BLaER1 treated with 17β-estradiol and CSF1 and Interleukin-3, amounts not matched to agents 10 nM and 100 nM (cell line): ENCODE results near the gene CD81.
A peak's percentile ranks its signal among the peaks of the same experiment; 100 is the strongest.

ENCODE experiments used
- H3K27ac ChIP-seq, 11 experiments: shearing (Covaris generic); formaldehyde crosslinking; 2 replicates each; pipeline ENCODE4 v1.8.1; 2022
- H3K27me3 ChIP-seq, 11 experiments: shearing (Covaris generic); formaldehyde crosslinking; 2 replicates each; pipeline ENCODE4 v1.8.1; 2022
- H3K36me3 ChIP-seq, 11 experiments: shearing (Covaris generic); formaldehyde crosslinking; 2 replicates each; pipeline ENCODE4 v1.8.1; 2022
- H3K4me1 ChIP-seq, 10 experiments: shearing (Covaris generic); formaldehyde crosslinking; 2 replicates each; pipeline ENCODE4 v1.8.1; 2022
- H3K4me2 ChIP-seq, 11 experiments: shearing (Covaris generic); formaldehyde crosslinking; 2 replicates each; pipeline ENCODE4 v1.8.1; 2022
- H3K4me3 ChIP-seq, 10 experiments: shearing (Covaris generic); formaldehyde crosslinking; 2 replicates each; pipeline ENCODE4 v1.8.1; 2022
- H3K9ac ChIP-seq, 11 experiments: shearing (Covaris generic); formaldehyde crosslinking; 2 replicates each; pipeline ENCODE4 v1.8.1; 2022
- H3K9me3 ChIP-seq, 11 experiments: shearing (Covaris generic); formaldehyde crosslinking; replicated peaks in 1 of 11; 2 replicates each; pipeline ENCODE4 v1.8.1; 2022
- H4K20me1 ChIP-seq, 11 experiments: shearing (Covaris generic); formaldehyde crosslinking; 2 replicates each; pipeline ENCODE4 v1.8.1; 2022
- Cebpa-rat ChIP-seq, 11 experiments: shearing (Covaris generic); IDR thresholded peaks; 2 replicates each; pipeline ENCODE4 v1.8.1; 2022

Gene CD81

DNA sequence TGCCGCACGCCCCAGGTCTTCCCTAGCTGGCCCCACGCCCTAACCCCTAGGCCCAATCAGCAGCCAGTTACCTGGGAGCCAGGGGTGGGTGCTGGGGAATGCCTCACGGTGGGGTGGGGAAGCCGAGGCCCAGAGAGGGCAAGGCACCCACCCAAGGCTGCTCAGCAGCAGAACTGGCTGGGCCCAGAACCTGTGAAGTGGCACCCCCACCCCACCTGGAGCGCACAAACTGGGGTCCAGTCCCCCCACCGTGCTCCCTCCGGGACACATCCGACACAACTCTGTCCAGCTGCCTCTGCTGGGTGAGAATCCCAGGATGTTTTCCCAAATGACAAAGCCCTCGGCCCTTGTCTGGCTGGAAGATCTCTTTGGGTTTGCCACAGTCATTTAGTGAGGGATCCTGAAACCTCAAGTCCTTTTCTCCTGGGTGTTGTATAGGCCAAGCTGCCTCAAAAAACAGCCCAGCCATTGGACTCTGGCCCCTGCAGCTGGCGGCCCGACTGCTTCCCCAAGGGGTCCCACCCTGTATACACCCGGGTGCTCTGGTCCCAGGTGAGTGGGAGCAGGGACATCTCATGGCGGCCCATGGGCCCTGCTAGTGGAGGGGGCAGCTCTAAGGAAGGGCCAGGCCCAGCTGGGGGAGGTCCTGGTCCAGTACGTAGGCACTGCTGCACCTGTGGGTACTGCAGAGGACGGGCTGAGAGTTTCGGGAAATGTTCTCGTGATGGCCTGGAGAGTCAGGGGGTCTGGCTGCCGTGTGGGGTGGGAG is 44.3 kb downstream of the CD81 start:
- Histone ChIP-seq H3K9me3 (no peaks in the 10 kb centered on the region), H3K9ac (no peak overlapping the region), H3K4me1 (peaks cover 8 to 50% (median 33%) of the 10 kb centered on the region in 10 experiments; a peak in 16 of 20 replicates), H3K36me3 (no peaks in the 10 kb centered on the region), H3K27ac (no peak overlapping the region), H4K20me1 (peaks cover 0 to 9% (median 0%) of the 10 kb centered on the region in 11 experiments; a peak in 5 of 22 replicates), H3K4me2 (no peak overlapping the region), H3K4me3 (no peak overlapping the region), H3K27me3 (peaks cover 0 to 9% (median 0%) of the 10 kb centered on the region in 11 experiments; a peak in 2 of 22 replicates)
- no peak for TF ChIP-seq Cebpa-rat (IDR thresholded peaks at IDR 0.05)

DNA sequence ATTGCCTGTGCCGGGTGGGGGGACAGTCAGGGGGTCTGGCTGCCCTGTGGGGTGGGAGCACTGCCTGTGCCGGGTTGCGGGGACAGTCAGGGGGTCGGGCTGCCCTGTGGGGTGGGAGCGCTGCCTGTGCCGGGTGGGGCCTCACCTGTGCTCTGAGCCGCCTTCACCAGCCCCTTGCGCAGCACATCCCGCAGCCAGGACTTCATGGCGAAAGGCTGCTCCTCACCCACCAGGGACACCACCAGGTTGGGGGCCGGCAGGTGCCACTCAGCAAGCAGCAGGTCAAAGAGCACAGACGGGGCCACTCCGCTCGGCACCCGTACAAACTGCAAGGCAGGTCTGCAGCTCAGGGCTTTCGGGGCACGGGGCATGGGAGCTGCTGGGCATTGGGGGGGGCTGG is 44.9 kb downstream of the CD81 start:
- Histone ChIP-seq H4K20me1 (peaks cover 0 to 9% (median 0%) of the 10 kb centered on the region in 11 experiments; a peak in 6 of 22 replicates), H3K9ac (no peak overlapping the region), H3K36me3 (no peaks in the 10 kb centered on the region), H3K27me3 (peaks cover 0 to 9% (median 0%) of the 10 kb centered on the region in 11 experiments; a peak in 2 of 22 replicates), H3K4me2 (no peak overlapping the region), H3K9me3 (no peaks in the 10 kb centered on the region), H3K4me1 (peaks cover 8 to 45% (median 27%) of the 10 kb centered on the region in 10 experiments; a peak in 16 of 20 replicates), H3K4me3 (no peak overlapping the region), H3K27ac (no peak overlapping the region)
- no peak for TF ChIP-seq Cebpa-rat (IDR thresholded peaks at IDR 0.05)

DNA sequence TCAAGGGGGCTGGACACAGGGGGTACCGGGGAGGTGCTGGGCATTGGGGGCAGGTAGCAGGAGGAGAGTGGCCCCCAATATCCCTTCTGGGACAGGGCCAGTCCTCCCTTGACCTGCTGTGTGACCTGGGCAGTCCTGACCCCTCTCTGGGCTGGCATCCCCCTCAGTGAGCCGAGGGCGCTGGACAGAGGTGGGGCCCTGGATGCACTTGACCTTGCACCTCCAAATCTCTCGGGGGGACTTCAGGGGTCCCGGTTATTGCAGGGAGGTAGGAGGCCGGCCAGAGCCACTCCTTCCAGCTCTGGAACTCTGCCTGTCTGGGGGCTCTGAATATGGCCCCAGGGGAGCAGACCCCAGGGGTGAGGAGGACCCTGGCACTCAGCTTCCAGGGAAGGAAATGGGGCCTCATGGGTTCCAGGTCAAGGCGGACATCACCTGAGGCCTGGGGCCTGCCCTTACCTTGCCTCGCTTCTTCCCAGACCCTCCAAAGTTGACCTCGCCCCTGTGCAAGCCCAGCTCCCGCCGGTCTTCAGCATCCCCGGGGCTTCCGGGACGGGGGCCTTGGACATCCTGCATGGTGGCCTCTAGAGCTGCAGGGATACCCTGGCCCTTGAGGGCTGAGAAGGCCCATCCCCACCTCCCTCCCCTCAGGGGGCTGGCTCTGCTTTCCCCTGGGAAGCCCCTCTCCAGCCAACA is 45.5 kb downstream of the CD81 start:
- peaks cover 8 to 40% (median 22%) of the 10 kb centered on the region in 10 experiments; a peak in 16 of 20 replicates for H3K4me1 ChIP-seq
- H3K36me3 ChIP-seq, result no peaks in the 10 kb centered on the region
- peaks cover 0 to 9% (median 0%) of the 10 kb centered on the region in 11 experiments; a peak in 2 of 22 replicates for H3K27me3 ChIP-seq
- H3K27ac ChIP-seq, result no peak overlapping the region
- H3K4me2 ChIP-seq, result peak overlapping the region in 3 of 11 experiments; percentile 27 to 50 (median 29); a peak in 4 of 22 replicates
- no peaks in the 10 kb centered on the region for H3K9me3 ChIP-seq
- no peak overlapping the region for H3K4me3 ChIP-seq
- no peak for TF ChIP-seq Cebpa-rat (IDR thresholded peaks at IDR 0.05)
- peaks cover 0 to 13% (median 0%) of the 10 kb centered on the region in 11 experiments; a peak in 6 of 22 replicates for H4K20me1 ChIP-seq
- no peak overlapping the region for H3K9ac ChIP-seq

DNA sequence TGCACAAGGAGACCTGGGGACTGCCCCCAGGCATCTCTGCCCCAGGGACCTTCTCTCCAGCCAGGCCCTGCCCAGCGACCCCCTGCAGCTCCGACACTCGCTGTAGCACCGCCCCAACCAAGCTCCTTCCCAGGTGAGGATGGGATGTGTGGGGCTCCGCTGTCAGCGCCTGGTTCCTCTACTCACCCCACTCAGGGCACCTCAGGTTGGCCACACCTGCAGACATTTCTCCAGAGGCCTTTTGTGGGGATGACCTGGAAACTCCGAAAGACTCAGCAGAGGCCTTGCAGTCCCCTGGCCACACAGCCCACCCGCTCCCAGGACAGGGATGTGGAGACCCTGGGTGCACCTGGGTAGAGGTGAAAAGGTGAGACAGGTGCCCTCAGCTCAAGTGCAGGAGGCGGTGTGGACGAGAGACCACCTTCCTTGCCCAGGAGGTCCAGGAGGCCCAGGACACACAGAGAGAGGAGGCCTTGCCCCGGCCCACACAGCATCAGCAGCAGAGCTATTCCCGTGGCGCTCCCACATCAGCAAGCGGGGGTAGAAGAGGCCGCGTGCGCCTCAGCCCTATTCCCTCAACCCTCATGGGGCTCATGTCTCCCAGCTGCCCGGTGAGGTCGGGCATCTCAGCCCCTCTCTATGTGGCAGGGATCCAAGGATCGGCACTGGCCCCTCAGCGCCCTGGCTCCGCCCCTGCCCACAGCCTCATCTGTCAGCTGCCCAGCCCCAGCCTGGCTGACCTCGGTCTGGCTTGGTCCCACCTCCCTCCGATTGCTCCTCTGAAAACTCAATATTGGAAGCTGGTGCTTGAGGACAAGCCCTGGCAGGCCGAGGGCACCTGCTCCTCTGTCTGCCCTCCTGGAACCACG is 46.3 kb downstream of the CD81 start:
- Histone ChIP-seq H3K27me3 (peaks cover 0 to 9% (median 0%) of the 10 kb centered on the region in 11 experiments; a peak in 2 of 22 replicates), H3K9ac (peak overlapping the region in 1 of 11 experiments; percentile 18; a peak in 1 of 22 replicates), H3K9me3 (no peaks in the 10 kb centered on the region), H3K4me3 (no peak overlapping the region), H3K4me2 (peak overlapping the region in 5 of 11 experiments; percentile 11 to 50 (median 29); a peak in 8 of 22 replicates), H3K36me3 (no peaks in the 10 kb centered on the region), H4K20me1 (peaks cover 0 to 16% (median 0%) of the 10 kb centered on the region in 11 experiments; a peak in 6 of 22 replicates), H3K4me1 (peaks cover 8 to 32% (median 14%) of the 10 kb centered on the region in 10 experiments; a peak in 13 of 20 replicates), H3K27ac (no peak overlapping the region)
- TF ChIP-seq Cebpa-rat (IDR thresholded peaks at IDR 0.05), result no peak

DNA sequence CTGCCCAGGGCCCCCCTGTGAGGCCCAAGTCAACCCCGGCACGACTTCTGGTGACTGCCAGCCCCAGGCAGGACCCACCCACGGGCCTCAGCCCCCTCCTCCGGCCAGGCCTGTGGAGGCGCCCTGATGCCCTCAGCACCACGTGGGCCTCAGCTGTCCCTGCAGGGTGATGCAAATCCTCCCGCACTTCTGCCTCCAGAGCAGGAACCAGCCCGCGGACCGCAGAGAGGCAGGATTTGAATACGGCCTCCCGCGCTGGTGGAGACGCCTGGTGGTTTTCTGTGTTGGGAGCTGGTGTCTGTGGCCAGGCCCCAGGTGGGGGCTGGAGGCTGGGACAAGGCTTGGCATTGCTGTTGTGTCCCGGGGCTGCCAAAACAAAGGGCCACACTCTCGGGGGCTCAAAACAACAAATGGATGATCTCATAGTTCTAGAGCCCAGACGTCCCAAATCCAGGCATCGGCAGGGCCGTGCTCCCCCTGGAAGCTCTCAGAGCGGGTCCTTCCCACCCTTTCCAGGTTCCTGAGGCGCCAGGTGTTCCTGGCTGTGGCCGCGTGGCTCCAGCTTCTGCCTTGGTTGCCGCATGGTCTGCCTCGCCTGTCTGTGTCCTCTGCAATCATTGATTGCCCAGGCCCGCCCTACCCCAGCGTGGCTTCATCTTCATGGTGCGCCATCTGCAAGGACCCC is 47.8 kb downstream of the CD81 start:
- Histone ChIP-seq H3K4me1 (peaks cover 6 to 23% (median 10%) of the 10 kb centered on the region in 10 experiments; a peak in 12 of 20 replicates), H3K9ac (no peak overlapping the region), H3K27ac (no peak overlapping the region), H3K36me3 (no peaks in the 10 kb centered on the region), H3K4me3 (no peak overlapping the region), H3K27me3 (peaks cover 0 to 9% (median 0%) of the 10 kb centered on the region in 11 experiments; a peak in 2 of 22 replicates), H4K20me1 (peaks cover 0 to 15% (median 0%) of the 10 kb centered on the region in 11 experiments; a peak in 6 of 22 replicates), H3K4me2 (peak overlapping the region in 2 of 11 experiments; percentile 17 to 18; a peak in 1 of 22 replicates), H3K9me3 (peaks cover 0 to 4% (median 0%) of the 10 kb centered on the region in 11 experiments; a peak in 1 of 22 replicates)
- no peak for TF ChIP-seq Cebpa-rat (IDR thresholded peaks at IDR 0.05)

DNA sequence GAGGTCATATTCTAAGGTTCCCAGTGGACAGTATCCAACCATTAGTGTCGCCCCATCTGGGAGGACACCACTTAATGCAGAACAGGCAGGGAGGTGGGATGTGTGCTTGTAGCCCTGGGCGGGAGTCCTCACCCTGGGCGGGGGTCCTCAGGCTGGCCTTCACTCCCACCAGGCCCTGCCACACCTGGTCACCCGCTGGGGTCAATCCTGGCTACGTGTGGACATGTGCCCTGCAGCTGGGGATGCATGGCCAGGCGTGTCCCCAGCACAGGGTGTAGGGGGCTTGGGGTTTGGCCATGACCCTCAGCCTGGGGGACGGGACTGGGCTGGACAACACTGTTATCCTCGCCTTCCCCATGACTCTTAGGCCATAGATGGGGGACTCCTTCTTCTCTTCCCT is 48.4 kb downstream of the CD81 start:
- no peak for TF ChIP-seq Cebpa-rat (IDR thresholded peaks at IDR 0.05)
- Histone ChIP-seq H3K36me3 (no peaks in the 10 kb centered on the region), H3K27me3 (peaks cover 0 to 9% (median 0%) of the 10 kb centered on the region in 11 experiments; a peak in 2 of 22 replicates), H3K9ac (no peak overlapping the region), H3K4me3 (no peak overlapping the region), H4K20me1 (peaks cover 0 to 11% (median 0%) of the 10 kb centered on the region in 11 experiments; a peak in 3 of 22 replicates), H3K4me1 (peaks cover under 1 to 18% (median 8%) of the 10 kb centered on the region in 10 experiments; a peak in 10 of 20 replicates), H3K27ac (no peak overlapping the region), H3K4me2 (no peak overlapping the region), H3K9me3 (peaks cover 0 to 10% (median 0%) of the 10 kb centered on the region in 11 experiments; a peak in 1 of 22 replicates)

DNA sequence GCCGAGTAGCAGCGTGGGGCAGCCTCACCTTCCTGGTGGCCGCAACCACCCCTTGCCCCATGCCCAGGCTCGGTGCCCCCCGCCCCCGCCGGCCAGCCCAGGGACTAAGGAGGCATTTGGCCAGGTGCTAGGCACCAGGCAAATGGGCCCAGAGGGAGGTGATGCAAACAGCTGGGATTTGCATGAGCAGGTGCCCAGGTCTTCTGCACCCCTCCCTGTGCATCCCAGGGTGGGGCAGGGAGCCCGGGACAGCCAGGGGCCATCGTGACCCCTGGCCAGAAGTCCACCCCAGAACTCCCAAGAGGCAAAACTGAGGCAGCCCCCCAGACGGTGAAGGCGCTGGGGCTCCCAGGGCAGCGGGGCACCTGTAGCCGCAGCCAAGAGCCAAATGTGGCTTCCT is 49.1 kb downstream of the CD81 start:
- no peak overlapping the region for H3K4me2 ChIP-seq
- peaks cover 0 to 10% (median 0%) of the 10 kb centered on the region in 11 experiments; a peak in 1 of 22 replicates for H3K9me3 ChIP-seq
- H3K36me3 ChIP-seq, result no peaks in the 10 kb centered on the region
- no peak overlapping the region for H3K27ac ChIP-seq
- H3K9ac ChIP-seq, result no peak overlapping the region
- peaks cover 0 to 11% (median 0%) of the 10 kb centered on the region in 11 experiments; a peak in 2 of 22 replicates for H4K20me1 ChIP-seq
- TF ChIP-seq Cebpa-rat (IDR thresholded peaks at IDR 0.05), result no peak
- H3K4me1 ChIP-seq, result peaks cover 0 to 17% (median 7%) of the 10 kb centered on the region in 10 experiments; a peak in 8 of 20 replicates
- peaks cover 0 to 9% (median 0%) of the 10 kb centered on the region in 11 experiments; a peak in 2 of 22 replicates for H3K27me3 ChIP-seq
- no peak overlapping the region for H3K4me3 ChIP-seq
